Fibroblast of lung (primary cell): Measurements from ENCODE around the gene TOP3A. TPM values are rescaled to one million over a fixed set of nuclear protein-coding genes. Genes with fewer than 3 reads are reported as not detected.

Experiments used
- DNase-seq, 2 donors: peaks; one replicate each; pipeline versions ENCODE4 v3.0.0 to v3.0.0-alpha.2; 2010; ENCODE audit warnings: low read depth in 2 of 2
- H2AFZ ChIP-seq: 2 replicates; pipeline ENCODE4 v1.5.1; 2012; ENCODE audit warnings: low read length, control low read depth, inconsistent platforms
- H3K27ac ChIP-seq: 2 replicates; pipeline ENCODE4 v1.5.1; 2011; ENCODE audit warnings: low read length, control low read depth; ENCODE audit not compliant: insufficient read depth
- H3K27me3 ChIP-seq: 2 replicates; pipeline ENCODE4 v1.5.1; 2011; ENCODE audit warnings: mild to moderate bottlenecking, low read length; ENCODE audit not compliant: control insufficient read depth, insufficient read depth
- H3K36me3 ChIP-seq: 2 replicates; pipeline ENCODE4 v1.5.1; 2011; ENCODE audit warnings: low read length; ENCODE audit not compliant: control insufficient read depth, insufficient read depth
- H3K4me1 ChIP-seq: 2 replicates; pipeline ENCODE4 v1.5.1; 2011; ENCODE audit warnings: low read length; ENCODE audit not compliant: control insufficient read depth, insufficient read depth; ENCODE audit errors: extremely low read depth
- H3K4me2 ChIP-seq: 2 replicates; pipeline ENCODE4 v1.5.1; 2011; ENCODE audit warnings: low read length, control low read depth; ENCODE audit not compliant: insufficient read depth; ENCODE audit errors: extremely low read depth
- H3K4me3 ChIP-seq, 4 experiments: fragments of 200-600 bp in 1 of 4; sonication (generic) in 1 of 4; replicated peaks in 1 of 4; 2 replicates each; pipeline ENCODE4 v1.5.1; 2011 to 2016; ENCODE audit warnings: low read length in 4 of 4, low read depth in 3 of 4, mild to moderate bottlenecking in 3 of 4, control low read depth in 2 of 4, inconsistent platforms in 1 of 4, mixed read lengths in 1 of 4; ENCODE audit not compliant: insufficient read depth in 1 of 4; ENCODE audit errors: control extremely low read depth in 1 of 4
- H3K79me2 ChIP-seq: 2 replicates; pipeline ENCODE4 v1.5.1; 2012; ENCODE audit warnings: mild to moderate bottlenecking, low read length, inconsistent platforms; ENCODE audit not compliant: control insufficient read depth, insufficient read depth
- H3K9ac ChIP-seq: 2 replicates; pipeline ENCODE4 v1.5.1; 2011; ENCODE audit warnings: mild to moderate bottlenecking, low read length, control low read depth; ENCODE audit not compliant: insufficient read depth
- H3K9me3 ChIP-seq: 2 replicates; pipeline ENCODE4 v1.5.1; 2012; ENCODE audit warnings: low read depth, low read length; ENCODE audit not compliant: control insufficient read depth, insufficient read depth
- H4K20me1 ChIP-seq: 2 replicates; pipeline ENCODE4 v1.5.1; 2011; ENCODE audit warnings: low read length; ENCODE audit not compliant: control insufficient read depth, insufficient read depth; ENCODE audit errors: extremely low read depth
- EZH2 ChIP-seq: IDR thresholded peaks from 2 replicates; pipeline ENCODE4 v1.5.1; 2012; ENCODE audit warnings: low read length, control low read depth, mild to moderate bottlenecking; ENCODE audit errors: missing control alignments
- polyA plus RNA-seq, 2 donors: library from polyadenylated mRNA; depleted of rRNA in 1 of 2; stranded (reverse) in 1 of 2; unstranded in 1 of 2; fragments of >200 nt; gene quantifications; 2 replicates each; pipeline ENCODE4 v1.2.1, GENCODE V29; 2011 to 2012; ENCODE audit warnings: missing spikeins in 1 of 2
- total RNA-seq: library from RNA; depleted of rRNA; stranded (reverse); fragments of >200 nt; gene quantifications from 2 replicates; pipeline ENCODE4 v1.2.1, GENCODE V29; 2014
- TF ChIP-seq, protein P1 (sequence below), 2 donors: IDR thresholded peaks in 1 of 2; conservative IDR thresholded peaks in 1 of 2; 1 replicate in 1 of 2; 2 replicates in 1 of 2; pipeline ENCODE4 v1.5.1; 2011 to 2012; ENCODE audit warnings: low read length in 2 of 2, control low read depth in 1 of 2, inconsistent platforms in 1 of 2, low read depth in 1 of 2, mild to moderate bottlenecking in 1 of 2

TOP3A gene
- total and polyA plus RNA-seq, 2 donors (not counting 1 experiment from before 2014, with no cell fraction given): 12.7 to 16.5 TPM

DNA sequence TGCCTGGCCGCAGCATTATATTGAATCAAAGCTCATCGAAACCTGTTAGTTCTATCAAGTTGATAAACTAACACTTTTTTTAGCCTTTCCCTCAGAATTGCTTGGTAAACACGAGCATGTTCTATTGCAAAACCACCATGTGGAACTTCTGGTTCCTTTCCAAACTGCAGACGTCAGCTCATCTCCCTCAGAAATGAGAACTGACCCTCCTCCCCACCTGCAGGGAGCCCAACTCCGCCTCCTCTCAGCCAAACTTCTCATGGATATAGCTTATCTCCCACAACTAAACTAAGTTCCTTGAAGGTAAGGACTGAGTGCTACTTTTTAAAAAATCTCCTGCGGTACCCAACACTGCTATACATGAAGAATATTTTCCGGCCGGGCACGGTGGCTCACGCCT, 41.8 kb upstream of the TOP3A start:
- no peak overlapping the region for H2AFZ ChIP-seq
- H3K4me3 ChIP-seq: no peak overlapping the region
- DNase-seq: peak; percentile 36 to 85

DNA sequence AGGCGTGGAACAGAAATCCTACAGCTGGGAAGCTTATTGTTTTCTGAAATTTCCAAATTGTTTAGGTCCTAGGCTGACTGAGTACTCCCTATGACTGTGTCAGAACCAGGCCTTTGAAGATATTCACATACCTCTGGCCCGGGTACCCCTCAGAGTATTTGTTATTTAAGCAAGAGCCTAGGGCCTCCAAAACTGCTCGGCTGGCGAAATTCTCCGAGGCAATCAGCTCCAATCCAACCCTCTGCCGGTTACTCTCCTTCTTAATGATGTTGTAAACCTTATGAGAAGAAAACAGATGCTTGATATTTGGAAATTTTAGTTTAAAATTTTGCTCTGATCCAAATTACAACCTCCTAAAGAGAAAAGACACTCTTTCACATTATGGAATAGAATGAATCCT, 38.7 kb upstream of the TOP3A start:
- H3K4me3 ChIP-seq: no peak overlapping the region
- H3K9me3 ChIP-seq: no peaks in the 10 kb centered on the region
- no peak overlapping the region for H3K27ac ChIP-seq
- TF ChIP-seq, protein P1, sequence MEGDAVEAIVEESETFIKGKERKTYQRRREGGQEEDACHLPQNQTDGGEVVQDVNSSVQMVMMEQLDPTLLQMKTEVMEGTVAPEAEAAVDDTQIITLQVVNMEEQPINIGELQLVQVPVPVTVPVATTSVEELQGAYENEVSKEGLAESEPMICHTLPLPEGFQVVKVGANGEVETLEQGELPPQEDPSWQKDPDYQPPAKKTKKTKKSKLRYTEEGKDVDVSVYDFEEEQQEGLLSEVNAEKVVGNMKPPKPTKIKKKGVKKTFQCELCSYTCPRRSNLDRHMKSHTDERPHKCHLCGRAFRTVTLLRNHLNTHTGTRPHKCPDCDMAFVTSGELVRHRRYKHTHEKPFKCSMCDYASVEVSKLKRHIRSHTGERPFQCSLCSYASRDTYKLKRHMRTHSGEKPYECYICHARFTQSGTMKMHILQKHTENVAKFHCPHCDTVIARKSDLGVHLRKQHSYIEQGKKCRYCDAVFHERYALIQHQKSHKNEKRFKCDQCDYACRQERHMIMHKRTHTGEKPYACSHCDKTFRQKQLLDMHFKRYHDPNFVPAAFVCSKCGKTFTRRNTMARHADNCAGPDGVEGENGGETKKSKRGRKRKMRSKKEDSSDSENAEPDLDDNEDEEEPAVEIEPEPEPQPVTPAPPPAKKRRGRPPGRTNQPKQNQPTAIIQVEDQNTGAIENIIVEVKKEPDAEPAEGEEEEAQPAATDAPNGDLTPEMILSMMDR (conservative IDR thresholded peaks at IDR 0.05 in 1 of 2, IDR thresholded peaks at IDR 0.05 in 1 of 2; ENCODE audit: low read depth in 1 of 2, low read length in 2 of 2): no peak
- TF ChIP-seq EZH2: no peak
- H3K9ac ChIP-seq: no peak overlapping the region
- H4K20me1 ChIP-seq: no peaks in the 10 kb centered on the region
- no peaks in the 10 kb centered on the region for H3K27me3 ChIP-seq
- no peak for DNase-seq
- no peaks in the 10 kb centered on the region for H3K36me3 ChIP-seq
- no peak overlapping the region for H2AFZ ChIP-seq
- H3K4me1 ChIP-seq: peaks cover 2% of the 10 kb centered on the region
- no peaks in the 10 kb centered on the region for H3K79me2 ChIP-seq
- no peak overlapping the region for H3K4me2 ChIP-seq

More for the DNA sequence above, 41.8 kb upstream of the TOP3A start:
- Histone ChIP-seq H4K20me1 (no peaks in the 10 kb centered on the region), H3K4me2 (no peak overlapping the region), H3K36me3 (no peaks in the 10 kb centered on the region), H3K9me3 (no peaks in the 10 kb centered on the region), H3K27ac (no peak overlapping the region), H3K27me3 (no peaks in the 10 kb centered on the region), H3K79me2 (no peaks in the 10 kb centered on the region), H3K9ac (no peak overlapping the region), H3K4me1 (peaks cover 2% of the 10 kb centered on the region)
- no peak for TF ChIP-seq EZH2
- TF ChIP-seq, protein P1 (conservative IDR thresholded peaks at IDR 0.05 in 1 of 2, IDR thresholded peaks at IDR 0.05 in 1 of 2; ENCODE audit: low read depth in 1 of 2, low read length in 2 of 2): no peak

DNA sequence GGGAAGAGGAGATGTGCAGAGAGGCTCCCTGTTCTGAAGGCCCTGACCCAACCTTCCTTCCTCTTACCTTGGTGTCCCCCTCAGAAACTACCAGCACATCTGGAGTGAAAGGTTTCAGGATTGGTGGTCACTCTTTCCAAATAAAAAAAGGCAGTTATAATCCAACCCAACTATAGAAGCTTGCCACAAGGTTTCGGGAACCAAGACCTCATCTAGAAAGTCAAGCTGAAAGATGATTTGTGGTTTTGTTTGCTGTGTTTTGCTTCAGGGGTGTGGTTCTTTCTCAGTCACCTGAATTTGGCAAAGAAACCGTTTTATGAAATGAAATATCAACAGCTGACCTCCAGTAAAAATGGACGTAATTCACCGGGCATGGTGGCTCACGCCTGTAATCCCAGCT, 29.2 kb upstream of the TOP3A start:
- Histone ChIP-seq H3K9ac (no peak overlapping the region), H3K36me3 (peaks cover 5% of the 10 kb centered on the region), H2AFZ (no peak overlapping the region), H3K9me3 (no peaks in the 10 kb centered on the region), H3K79me2 (no peaks in the 10 kb centered on the region), H3K4me2 (no peak overlapping the region), H4K20me1 (no peaks in the 10 kb centered on the region), H3K27ac (no peak overlapping the region), H3K27me3 (no peaks in the 10 kb centered on the region), H3K4me3 (no peak overlapping the region), H3K4me1 (no peaks in the 10 kb centered on the region)
- DNase-seq: no peak
- no peak for TF ChIP-seq EZH2
- TF ChIP-seq, protein P1 (conservative IDR thresholded peaks at IDR 0.05 in 1 of 2, IDR thresholded peaks at IDR 0.05 in 1 of 2; ENCODE audit: low read depth in 1 of 2, low read length in 2 of 2): no peak
